Measurements from ENCODE around the gene CDKL5.

CDKL5 gene

GRCh38 chrX:18650662-18651061, 225.3 kb downstream of the CDKL5 start:
- H3K4me3 ChIP-seq (ENCODE audit: control insufficient read depth, low read depth, low read length): no peak overlapping the region
- DNase-seq (ENCODE audit: low read depth): no peak
- TF ChIP-seq CTCF (IDR thresholded peaks at IDR 0.05; ENCODE audit: control insufficient read depth, insufficient read depth, low read depth, low read length, missing control alignments): no peak

GRCh38 chrX:18652636-18653035, 227.2 kb downstream of the CDKL5 start:
- DNase-seq (ENCODE audit: low read depth): no peak
- TF ChIP-seq CTCF (IDR thresholded peaks at IDR 0.05; ENCODE audit: control insufficient read depth, insufficient read depth, low read depth, low read length, missing control alignments): no peak
- H3K4me3 ChIP-seq (ENCODE audit: control insufficient read depth, low read depth, low read length): no peak overlapping the region

GRCh38 chrX:18654875-18655836, 229.7 kb downstream of the CDKL5 start:
- no peak overlapping the region for H3K4me3 ChIP-seq (ENCODE audit: control insufficient read depth, low read depth, low read length)
- TF ChIP-seq CTCF (IDR thresholded peaks at IDR 0.05; ENCODE audit: control insufficient read depth, insufficient read depth, low read depth, low read length, missing control alignments): no peak
- DNase-seq (ENCODE audit: low read depth): no peak

GRCh38 chrX:18661273-18661672, 235.9 kb downstream of the CDKL5 start:
- DNase-seq (ENCODE audit: low read depth): no peak
- no peak for TF ChIP-seq CTCF (IDR thresholded peaks at IDR 0.05; ENCODE audit: control insufficient read depth, insufficient read depth, low read depth, low read length, missing control alignments)
- H3K4me3 ChIP-seq (ENCODE audit: control insufficient read depth, low read depth, low read length): no peak overlapping the region

GRCh38 chrX:18664947-18665346, 239.5 kb downstream of the CDKL5 start:
- no peak for DNase-seq (ENCODE audit: low read depth)
- TF ChIP-seq CTCF (IDR thresholded peaks at IDR 0.05; ENCODE audit: control insufficient read depth, insufficient read depth, low read depth, low read length, missing control alignments): no peak
- H3K4me3 ChIP-seq (ENCODE audit: control insufficient read depth, low read depth, low read length): no peak overlapping the region

- DNase-seq (ENCODE audit: low read depth): no peak
- TF ChIP-seq CTCF (IDR thresholded peaks at IDR 0.05; ENCODE audit: control insufficient read depth, insufficient read depth, low read depth, low read length, missing control alignments): no peak
- H3K4me3 ChIP-seq (ENCODE audit: control insufficient read depth, low read depth, low read length): no peak overlapping the region
Observed at GRCh38 chrX:18666614-18667013, 241.2 kb downstream of the CDKL5 start.
